Measurements from ENCODE around the gene CLEC16A. TPM values are rescaled to one million over a fixed set of nuclear protein-coding genes. Genes with fewer than 3 reads are reported as not detected.

CLEC16A gene
- total and polyA plus RNA-seq, 2 experiments from 2014 or later, result 9.9 to 24.1 TPM

GRCh38 chr16:11109566-11109965 lies 165.2 kb downstream of the CLEC16A start (continued):
- no peak for TF ChIP-seq REST (IDR thresholded peaks at IDR 0.05; ENCODE audit: unreplicated experiment)

- no peak for TF ChIP-seq STAT1 (IDR thresholded peaks at IDR 0.05; ENCODE audit: unreplicated experiment)
- no peak for TF ChIP-seq EZH2 (IDR thresholded peaks at IDR 0.05; ENCODE audit: low read depth, unreplicated experiment)
- no peak for TF ChIP-seq ZNF462 (CRISPR knock-in tag; IDR thresholded peaks at IDR 0.05)
- no peak for TF ChIP-seq ZNF331 (CRISPR knock-in tag; IDR thresholded peaks at IDR 0.05; ENCODE audit: low read depth)
- TF ChIP-seq POLR2AphosphoS5 (IDR thresholded peaks at IDR 0.05; ENCODE audit: low read depth), result no peak
- Histone ChIP-seq H3K27ac (ENCODE audit: low read depth) (no peak overlapping the region), H2AFZ (no peak overlapping the region), H3K79me2 (replicated peaks; ENCODE audit: insufficient read depth) (no peaks in the 10 kb centered on the region), H4K20me1 (replicated peaks; ENCODE audit: insufficient read depth) (no peaks in the 10 kb centered on the region), H3K27me3 (ENCODE audit: insufficient read depth) (no peaks in the 10 kb centered on the region), H3K4me3 (no peak overlapping the region), H3K36me3 (ENCODE audit: insufficient read depth) (no peaks in the 10 kb centered on the region), H3K4me1 (ENCODE audit: insufficient read depth) (peaks cover 5% of the 10 kb centered on the region; the same call in 1 of the 2 replicates), H3K4me2 (no peak overlapping the region), H3K9me2 (ENCODE audit: insufficient read depth) (no peaks in the 10 kb centered on the region), H3F3A (replicated peaks; ENCODE audit: low read depth) (no peaks in the 10 kb centered on the region)
- H3K9me3 Mint-ChIP-seq, result no peaks in the 10 kb centered on the region; the same call in 2 of the 3 replicates
- H3K27ac Mint-ChIP-seq, result no peak overlapping the region
- no peaks in the 10 kb centered on the region for H3K36me3 Mint-ChIP-seq (ENCODE audit: low read depth)
- H3K4me1 Mint-ChIP-seq, result peaks cover 13% of the 10 kb centered on the region
- H3K27me3 Mint-ChIP-seq (ENCODE audit: insufficient read depth, low read depth, poor library complexity), result peaks cover 19% of the 10 kb centered on the region
- ATAC-seq (no peak), DNase-seq (ENCODE audit: low spot score) (no peak)
- no peak overlapping the region for H3K4me3 Mint-ChIP-seq
These were observed 166.8 kb downstream of the CLEC16A start for GRCh38 chr16:11111150-11111549.

Data from GM23338 (cell line).